Measurements from ENCODE around the gene MYBPC1. TPM values are rescaled to one million over a fixed set of nuclear protein-coding genes. Genes with fewer than 3 reads are reported as not detected.
"Not testable (repeated sequence)": the region's sequence is repeated elsewhere in the genome, so short reads cannot be mapped to it uniquely, and the experiment has no call there.

The MYBPC1 gene
- total RNA-seq, 1 experiment from 2014 or later: not detected

DNA sequence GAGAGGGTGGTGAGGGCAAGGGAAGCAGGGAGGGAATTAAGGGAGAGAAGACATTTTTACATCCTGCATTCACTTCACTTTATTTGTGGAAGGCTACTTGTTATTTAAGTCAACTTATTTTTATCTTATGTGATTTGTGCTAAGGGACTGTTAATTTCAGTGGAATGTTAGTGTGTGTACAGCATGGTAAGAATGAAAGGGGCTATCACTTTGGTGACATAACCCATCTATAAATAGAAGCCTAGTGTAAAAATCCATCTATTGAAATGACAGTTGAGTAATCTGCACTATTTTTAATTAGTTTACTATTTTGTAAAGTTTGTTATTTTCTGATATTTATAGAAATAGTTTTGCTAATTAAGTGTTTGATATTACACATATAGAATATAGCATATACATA lies 85.9 kb downstream of the MYBPC1 start:
- Histone ChIP-seq H3K4me1 (ENCODE audit: low read length) (no peaks in the 10 kb centered on the region), H3K4me2 (ENCODE audit: low read depth, low read length, poor library complexity, severe bottlenecking) (no peak overlapping the region), H3K79me2 (ENCODE audit: low read length) (no peaks in the 10 kb centered on the region), H3K27me3 (ENCODE audit: low read length) (no peaks in the 10 kb centered on the region), H4K20me1 (ENCODE audit: insufficient read depth, low read depth, low read length) (no peaks in the 10 kb centered on the region), H3K36me3 (ENCODE audit: insufficient read depth, low read length) (no peaks in the 10 kb centered on the region), H3K9me2 (replicated peaks; ENCODE audit: insufficient read depth, low read length) (no peaks in the 10 kb centered on the region), H3K9ac (ENCODE audit: low read length) (no peak overlapping the region), H3K4me3 (ENCODE audit: low read length) (no peak overlapping the region), H2AFZ (ENCODE audit: low read length) (no peak overlapping the region), H3K27ac (ENCODE audit: low read length) (no peak overlapping the region), H3K9me3 (ENCODE audit: low read length) (no peaks in the 10 kb centered on the region)
- DNase-seq: no peak

DNA sequence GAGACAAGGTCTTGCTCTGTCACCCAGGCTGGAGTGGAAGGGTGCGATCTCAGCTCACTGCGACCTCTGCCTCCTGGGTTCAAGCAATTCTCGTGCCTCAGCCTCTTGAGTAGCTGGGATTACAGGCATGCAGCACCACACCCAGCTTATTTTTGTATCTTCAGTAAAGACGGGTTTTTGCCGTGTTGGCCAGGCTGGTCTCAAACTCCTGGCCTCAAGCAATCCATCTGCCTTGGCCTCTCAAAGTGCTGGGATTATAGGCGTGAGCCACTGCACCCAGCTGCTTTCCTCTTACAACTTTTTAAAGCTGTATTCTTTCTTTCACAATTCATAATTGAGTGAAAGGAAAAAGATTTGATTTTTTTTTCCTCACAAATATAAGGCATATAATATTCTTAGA lies 86.9 kb downstream of the MYBPC1 start:
- H2AFZ ChIP-seq (ENCODE audit: low read length); H3K4me1 ChIP-seq (ENCODE audit: low read length); H3K9me2 ChIP-seq (replicated peaks; ENCODE audit: insufficient read depth, low read length); H3K27me3 ChIP-seq (ENCODE audit: low read length); H3K27ac ChIP-seq (ENCODE audit: low read length); H3K36me3 ChIP-seq (ENCODE audit: insufficient read depth, low read length); H4K20me1 ChIP-seq (ENCODE audit: insufficient read depth, low read depth, low read length); H3K4me2 ChIP-seq (ENCODE audit: low read depth, low read length, poor library complexity, severe bottlenecking); H3K9me3 ChIP-seq (ENCODE audit: low read length); DNase-seq; H3K79me2 ChIP-seq (ENCODE audit: low read length); H3K9ac ChIP-seq (ENCODE audit: low read length); H3K4me3 ChIP-seq (ENCODE audit: low read length): not testable (repeated sequence)

DNA sequence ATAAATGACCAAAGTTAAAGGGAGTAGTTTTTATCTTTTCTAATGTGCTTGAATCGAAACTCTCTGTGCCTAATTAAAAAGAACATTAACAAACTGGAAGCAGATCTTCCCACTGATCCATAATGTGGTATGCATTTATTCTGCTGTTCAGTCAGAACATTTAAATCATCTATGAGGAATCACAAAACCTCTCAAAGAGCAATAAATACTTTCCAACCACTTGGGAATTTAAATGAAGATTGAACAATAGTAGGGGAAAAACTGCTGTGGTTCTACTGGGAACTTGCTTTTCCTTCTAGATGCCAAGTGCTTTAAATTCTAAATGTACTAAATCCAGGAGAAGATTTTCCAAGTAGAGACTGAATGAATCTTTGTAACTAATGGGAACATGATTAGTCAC lies 90.3 kb downstream of the MYBPC1 start:
- Histone ChIP-seq H4K20me1 (ENCODE audit: insufficient read depth, low read depth, low read length) (no peaks in the 10 kb centered on the region), H3K4me2 (ENCODE audit: low read depth, low read length, poor library complexity, severe bottlenecking) (no peak overlapping the region), H3K27me3 (ENCODE audit: low read length) (no peaks in the 10 kb centered on the region), H3K4me1 (ENCODE audit: low read length) (no peaks in the 10 kb centered on the region), H2AFZ (ENCODE audit: low read length) (no peak overlapping the region), H3K36me3 (ENCODE audit: insufficient read depth, low read length) (no peaks in the 10 kb centered on the region), H3K79me2 (ENCODE audit: low read length) (no peaks in the 10 kb centered on the region), H3K9me2 (replicated peaks; ENCODE audit: insufficient read depth, low read length) (no peaks in the 10 kb centered on the region), H3K9me3 (ENCODE audit: low read length) (no peaks in the 10 kb centered on the region), H3K4me3 (ENCODE audit: low read length) (no peak overlapping the region), H3K9ac (ENCODE audit: low read length) (no peak overlapping the region), H3K27ac (ENCODE audit: low read length) (no peak overlapping the region)
- DNase-seq: no peak

DNA sequence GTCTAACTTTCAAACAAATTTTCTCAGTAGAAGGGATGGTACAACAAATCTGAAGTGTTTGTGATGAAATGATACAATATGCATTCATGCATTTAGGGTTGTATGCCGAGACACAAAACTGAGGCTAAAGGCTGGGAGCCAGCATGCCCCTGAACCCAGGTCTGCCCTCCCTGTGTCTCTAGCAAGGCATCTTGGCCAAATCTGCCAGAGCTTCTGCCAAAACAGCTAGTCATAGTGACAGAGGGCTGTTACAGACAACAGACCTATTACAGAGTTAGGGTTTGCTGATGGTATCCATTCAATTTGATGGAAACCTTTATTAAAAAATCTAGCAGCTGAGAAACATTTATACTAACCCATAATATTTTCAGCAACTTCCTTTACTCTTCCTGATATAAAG lies 91.4 kb downstream of the MYBPC1 start:
- Histone ChIP-seq H3K79me2 (ENCODE audit: low read length) (no peaks in the 10 kb centered on the region), H3K27me3 (ENCODE audit: low read length) (no peaks in the 10 kb centered on the region), H3K9ac (ENCODE audit: low read length) (no peak overlapping the region), H3K4me1 (ENCODE audit: low read length) (no peaks in the 10 kb centered on the region), H3K9me3 (ENCODE audit: low read length) (no peaks in the 10 kb centered on the region), H2AFZ (ENCODE audit: low read length) (no peak overlapping the region), H3K4me2 (ENCODE audit: low read depth, low read length, poor library complexity, severe bottlenecking) (no peak overlapping the region), H3K36me3 (ENCODE audit: insufficient read depth, low read length) (no peaks in the 10 kb centered on the region), H3K27ac (ENCODE audit: low read length) (no peak overlapping the region), H3K9me2 (replicated peaks; ENCODE audit: insufficient read depth, low read length) (no peaks in the 10 kb centered on the region), H3K4me3 (ENCODE audit: low read length) (no peak overlapping the region), H4K20me1 (ENCODE audit: insufficient read depth, low read depth, low read length) (no peaks in the 10 kb centered on the region)
- no peak for DNase-seq

DNA sequence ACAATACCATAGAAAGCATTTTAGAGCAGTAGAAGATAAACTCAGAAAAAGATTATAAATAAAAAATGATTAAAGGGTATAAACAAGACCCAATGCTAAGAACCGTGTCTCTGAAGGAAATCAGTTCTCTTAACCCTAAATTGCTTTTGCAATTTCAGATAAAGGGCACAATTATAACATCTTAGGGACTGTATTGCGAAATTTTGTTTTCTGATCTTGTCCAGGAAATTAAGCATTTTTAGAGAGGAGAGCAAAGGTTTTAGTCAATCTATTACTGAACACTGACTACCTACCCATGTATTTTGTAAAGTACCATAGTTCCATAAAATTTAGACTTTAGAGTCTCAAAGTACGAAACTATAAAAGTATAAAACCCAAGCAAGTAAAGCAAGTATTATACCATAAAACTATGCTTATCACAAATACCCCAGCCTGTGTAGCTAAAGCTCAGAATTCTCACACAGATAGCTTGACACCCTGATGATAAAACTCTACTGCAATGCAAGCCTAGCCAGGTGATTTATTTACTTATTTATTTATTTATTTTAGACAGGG lies 95.8 kb downstream of the MYBPC1 start:
- Histone ChIP-seq H3K27me3 (ENCODE audit: low read length) (no peaks in the 10 kb centered on the region), H3K27ac (ENCODE audit: low read length) (no peak overlapping the region), H3K4me3 (ENCODE audit: low read length) (no peak overlapping the region), H3K79me2 (ENCODE audit: low read length) (no peaks in the 10 kb centered on the region), H3K4me1 (ENCODE audit: low read length) (no peaks in the 10 kb centered on the region), H3K9me3 (ENCODE audit: low read length) (no peaks in the 10 kb centered on the region), H2AFZ (ENCODE audit: low read length) (no peak overlapping the region), H3K4me2 (ENCODE audit: low read depth, low read length, poor library complexity, severe bottlenecking) (no peak overlapping the region), H3K36me3 (ENCODE audit: insufficient read depth, low read length) (no peaks in the 10 kb centered on the region), H3K9me2 (replicated peaks; ENCODE audit: insufficient read depth, low read length) (no peaks in the 10 kb centered on the region), H3K9ac (ENCODE audit: low read length) (no peak overlapping the region), H4K20me1 (ENCODE audit: insufficient read depth, low read depth, low read length) (no peaks in the 10 kb centered on the region)
- DNase-seq: no peak

DNA sequence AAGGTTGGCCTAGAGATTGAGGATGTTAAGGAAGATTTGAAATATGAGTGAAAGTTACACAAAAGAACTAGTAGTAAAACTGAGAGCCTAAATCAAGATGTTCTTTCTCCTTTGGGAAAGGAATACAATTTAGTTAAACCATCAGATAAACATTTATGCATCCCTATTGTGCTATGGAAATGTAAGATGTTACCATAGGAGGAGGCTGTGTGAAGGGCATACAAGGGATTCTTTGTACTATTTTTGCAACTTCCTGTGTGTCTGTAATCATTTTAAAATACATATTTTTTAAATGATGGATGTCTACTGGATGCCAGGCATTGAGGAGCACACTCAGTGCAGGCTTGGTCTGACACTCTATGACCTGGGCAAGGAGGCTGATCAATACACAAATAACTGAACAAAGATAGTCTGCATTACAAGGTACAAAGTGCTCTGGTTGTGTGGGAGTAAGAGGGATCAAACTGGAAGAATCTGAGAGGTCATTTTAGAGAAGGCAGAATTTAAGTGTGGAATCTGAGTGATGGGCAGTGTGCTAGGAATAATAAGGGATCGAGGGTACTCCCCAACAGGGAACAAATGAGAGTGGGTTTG lies 96.8 kb downstream of the MYBPC1 start:
- Histone ChIP-seq H3K9me2 (replicated peaks; ENCODE audit: insufficient read depth, low read length) (no peaks in the 10 kb centered on the region), H3K27me3 (ENCODE audit: low read length) (no peaks in the 10 kb centered on the region), H2AFZ (ENCODE audit: low read length) (no peak overlapping the region), H4K20me1 (ENCODE audit: insufficient read depth, low read depth, low read length) (no peaks in the 10 kb centered on the region), H3K4me3 (ENCODE audit: low read length) (no peak overlapping the region), H3K4me1 (ENCODE audit: low read length) (no peaks in the 10 kb centered on the region), H3K27ac (ENCODE audit: low read length) (no peak overlapping the region), H3K4me2 (ENCODE audit: low read depth, low read length, poor library complexity, severe bottlenecking) (no peak overlapping the region), H3K36me3 (ENCODE audit: insufficient read depth, low read length) (no peaks in the 10 kb centered on the region), H3K9me3 (ENCODE audit: low read length) (no peaks in the 10 kb centered on the region), H3K9ac (ENCODE audit: low read length) (no peak overlapping the region), H3K79me2 (ENCODE audit: low read length) (no peaks in the 10 kb centered on the region)
- DNase-seq: no peak

DNA sequence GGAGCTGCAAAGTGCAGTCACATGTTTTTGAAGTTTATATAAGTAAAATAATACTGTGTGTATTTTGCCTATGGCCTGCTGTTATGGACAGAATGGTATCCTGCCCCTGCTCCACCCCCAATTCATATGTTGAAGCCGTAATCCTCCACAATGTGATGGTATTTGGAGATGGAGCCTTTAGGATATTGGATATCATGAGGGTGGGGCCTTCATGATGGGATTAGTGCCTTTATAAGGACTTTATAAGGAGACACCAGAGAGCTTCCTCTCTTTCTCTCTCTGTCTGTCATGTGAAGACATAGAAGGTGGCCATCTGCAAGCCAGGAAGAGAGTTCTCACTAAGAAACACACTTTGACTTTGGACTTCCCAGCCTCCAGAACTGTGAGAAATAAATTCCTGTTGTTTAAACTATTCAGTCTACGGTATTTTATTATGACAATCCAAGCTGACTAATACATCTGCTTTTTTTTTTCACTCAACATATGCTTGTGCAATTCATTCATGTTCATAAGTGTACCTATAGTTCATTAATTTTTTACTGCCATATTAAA lies 99.6 kb downstream of the MYBPC1 start:
- H3K9me2 ChIP-seq (replicated peaks; ENCODE audit: insufficient read depth, low read length): no peaks in the 10 kb centered on the region
- H3K4me3 ChIP-seq (ENCODE audit: low read length): no peak overlapping the region
- H3K36me3 ChIP-seq (ENCODE audit: insufficient read depth, low read length): no peaks in the 10 kb centered on the region
- H3K9me3 ChIP-seq (ENCODE audit: low read length): no peaks in the 10 kb centered on the region
- no peak overlapping the region for H3K27ac ChIP-seq (ENCODE audit: low read length)
- no peaks in the 10 kb centered on the region for H3K27me3 ChIP-seq (ENCODE audit: low read length)
- DNase-seq: no peak
- H3K79me2 ChIP-seq (ENCODE audit: low read length): no peaks in the 10 kb centered on the region
- no peak overlapping the region for H2AFZ ChIP-seq (ENCODE audit: low read length)
- H4K20me1 ChIP-seq (ENCODE audit: insufficient read depth, low read depth, low read length): no peaks in the 10 kb centered on the region
- no peak overlapping the region for H3K9ac ChIP-seq (ENCODE audit: low read length)
- H3K4me2 ChIP-seq (ENCODE audit: low read depth, low read length, poor library complexity, severe bottlenecking): no peak overlapping the region
- H3K4me1 ChIP-seq (ENCODE audit: low read length): no peaks in the 10 kb centered on the region

DNA sequence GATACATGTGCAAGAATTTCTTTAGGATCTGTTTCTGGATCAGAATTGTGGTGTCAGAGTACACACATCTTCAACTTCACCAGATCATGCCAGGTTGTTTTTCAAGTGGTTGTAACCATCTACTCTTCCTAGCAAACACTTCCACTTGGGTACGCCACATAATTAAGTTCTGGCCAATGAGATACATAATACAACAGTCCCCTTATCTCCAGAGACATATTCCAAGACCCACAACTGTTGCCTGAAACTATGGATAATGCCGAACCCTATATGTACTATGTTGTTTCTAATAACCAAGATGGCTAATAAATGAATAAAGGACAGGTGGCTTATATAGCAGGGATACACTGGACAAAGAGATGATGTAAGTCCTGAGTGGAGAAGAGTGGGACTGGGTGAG lies 100.2 kb downstream of the MYBPC1 start:
- Histone ChIP-seq H3K27ac (ENCODE audit: low read length) (no peak overlapping the region), H3K27me3 (ENCODE audit: low read length) (no peaks in the 10 kb centered on the region), H3K36me3 (ENCODE audit: insufficient read depth, low read length) (no peaks in the 10 kb centered on the region), H4K20me1 (ENCODE audit: insufficient read depth, low read depth, low read length) (no peaks in the 10 kb centered on the region), H3K9me3 (ENCODE audit: low read length) (no peaks in the 10 kb centered on the region), H2AFZ (ENCODE audit: low read length) (no peak overlapping the region), H3K4me3 (ENCODE audit: low read length) (no peak overlapping the region), H3K9me2 (replicated peaks; ENCODE audit: insufficient read depth, low read length) (no peaks in the 10 kb centered on the region), H3K79me2 (ENCODE audit: low read length) (no peaks in the 10 kb centered on the region), H3K9ac (ENCODE audit: low read length) (no peak overlapping the region), H3K4me2 (ENCODE audit: low read depth, low read length, poor library complexity, severe bottlenecking) (no peak overlapping the region), H3K4me1 (ENCODE audit: low read length) (no peaks in the 10 kb centered on the region)
- DNase-seq: no peak

All from Karpas-422 (cell line).